GM23248 (cell line): ENCODE results near the gene TMEM121B. TPM values are rescaled to one million over a fixed set of nuclear protein-coding genes. Genes with fewer than 3 reads are reported as not detected.

Experiments used
- DNase-seq: peaks from one replicate; pipeline ENCODE4 v3.0.0-alpha.2; 2015
- H2AFZ ChIP-seq: fragments of 200-600 bp; sonication (generic); 2 replicates; pipeline ENCODE4 v1.6.1; 2016; ENCODE audit warnings: antibody characterized with exemption
- H3F3A ChIP-seq: fragments of 200-600 bp; sonication (generic); 2 replicates; pipeline ENCODE4 v1.6.1; 2016; ENCODE audit warnings: mild to moderate bottlenecking, antibody characterized with exemption, mixed run types; ENCODE audit not compliant: insufficient read depth
- H3K27ac ChIP-seq: fragments of 200-600 bp; sonication (generic); 2 replicates; pipeline ENCODE4 v1.5.1; 2016; ENCODE audit warnings: mild to moderate bottlenecking
- H3K27me3 ChIP-seq: fragments of 200-600 bp; sonication (generic); replicated peaks from 2 replicates; pipeline ENCODE4 v1.6.1; 2016; ENCODE audit warnings: mild to moderate bottlenecking; ENCODE audit not compliant: insufficient read depth
- H3K36me3 ChIP-seq: fragments of 200-600 bp; sonication (generic); 2 replicates; pipeline ENCODE4 v1.6.1; 2016; ENCODE audit warnings: low read depth, mild to moderate bottlenecking
- H3K4me1 ChIP-seq: fragments of 200-600 bp; sonication (generic); 2 replicates; pipeline ENCODE4 v1.6.1; 2016; ENCODE audit warnings: mild to moderate bottlenecking; ENCODE audit not compliant: insufficient read depth
- H3K4me2 ChIP-seq: fragments of 200-600 bp; sonication (generic); one replicate; pipeline ENCODE4 v1.6.1; 2016; ENCODE audit warnings: mild to moderate bottlenecking; ENCODE audit not compliant: unreplicated experiment
- H3K4me3 ChIP-seq: fragments of 200-600 bp; sonication (generic); 2 replicates; pipeline ENCODE4 v1.5.1; 2016; ENCODE audit warnings: mild to moderate bottlenecking
- H3K79me2 ChIP-seq: fragments of 200-600 bp; sonication (generic); 2 replicates; pipeline ENCODE4 v1.6.1; 2016; ENCODE audit warnings: mild to moderate bottlenecking; ENCODE audit not compliant: insufficient read depth
- H3K9ac ChIP-seq: fragments of 200-600 bp; sonication (generic); 2 replicates; pipeline ENCODE4 v1.6.1; 2016; ENCODE audit warnings: mild to moderate bottlenecking
- H3K9me2 ChIP-seq: fragments of 200-600 bp; sonication (generic); 2 replicates; pipeline ENCODE4 v1.6.1; 2016; ENCODE audit warnings: mixed run types, mild to moderate bottlenecking, moderate library complexity; ENCODE audit not compliant: insufficient read depth
- H3K9me3 ChIP-seq: fragments of 200-600 bp; sonication (generic); one replicate; pipeline ENCODE4 v1.6.1; 2017; ENCODE audit warnings: low read depth
- H4K20me1 ChIP-seq: fragments of 200-600 bp; sonication (generic); 2 replicates; pipeline ENCODE4 v1.6.0; 2016; ENCODE audit not compliant: insufficient read depth
- EZH2 ChIP-seq: fragments of 200-600 bp; sonication (generic); IDR thresholded peaks from 2 replicates; pipeline ENCODE4 v1.6.1; 2018; ENCODE audit warnings: antibody characterized with exemption, mild to moderate bottlenecking; ENCODE audit not compliant: insufficient read depth, poor library complexity, severe bottlenecking
- EZH2phosphoT487 ChIP-seq: fragments of 200-600 bp; sonication (generic); IDR thresholded peaks from 2 replicates; pipeline ENCODE4 v1.6.1; 2018; ENCODE audit warnings: antibody characterized with exemption, moderate library complexity, mild to moderate bottlenecking, low read depth; ENCODE audit not compliant: insufficient read depth
- WGBS, 2 experiments: methylation state at CpG; one replicate each; pipeline ENCODE4 v1.1.6; 2015 to 2017; ENCODE audit warnings: low lambda C conversion rate in 2 of 2, low coverage in 1 of 2; ENCODE audit errors: missing lambda C conversion rate in 2 of 2; 5-methylcytosine and 5-hydroxymethylcytosine counted together
- in situ Hi-C: fragments of 300-500 bp; cut with MboI; formaldehyde crosslinking; loops from 2 replicates; pipeline ENCODE4 v1.15.0; 2020
- polyA plus RNA-seq: library from polyadenylated mRNA; unstranded; fragments of >200 nt; fragmentation: Nextera tagmentation; extraction: Ambion mirVana; gene quantifications from 2 replicates; pipeline ENCODE4 v1.2.1, GENCODE V29; 2016
- total RNA-seq: library from RNA; depleted of rRNA; stranded (reverse); fragments of >200 nt; shearing (Covaris generic); gene quantifications from 2 replicates; pipeline ENCODE4 v1.2.3, GENCODE V29; 2014; rRNA removed

Gene TMEM121B
- total RNA-seq (0.11 TPM in 1 of 2 replicates, not detected in the other), polyA plus RNA-seq (not detected in 2 replicates)

DNA sequence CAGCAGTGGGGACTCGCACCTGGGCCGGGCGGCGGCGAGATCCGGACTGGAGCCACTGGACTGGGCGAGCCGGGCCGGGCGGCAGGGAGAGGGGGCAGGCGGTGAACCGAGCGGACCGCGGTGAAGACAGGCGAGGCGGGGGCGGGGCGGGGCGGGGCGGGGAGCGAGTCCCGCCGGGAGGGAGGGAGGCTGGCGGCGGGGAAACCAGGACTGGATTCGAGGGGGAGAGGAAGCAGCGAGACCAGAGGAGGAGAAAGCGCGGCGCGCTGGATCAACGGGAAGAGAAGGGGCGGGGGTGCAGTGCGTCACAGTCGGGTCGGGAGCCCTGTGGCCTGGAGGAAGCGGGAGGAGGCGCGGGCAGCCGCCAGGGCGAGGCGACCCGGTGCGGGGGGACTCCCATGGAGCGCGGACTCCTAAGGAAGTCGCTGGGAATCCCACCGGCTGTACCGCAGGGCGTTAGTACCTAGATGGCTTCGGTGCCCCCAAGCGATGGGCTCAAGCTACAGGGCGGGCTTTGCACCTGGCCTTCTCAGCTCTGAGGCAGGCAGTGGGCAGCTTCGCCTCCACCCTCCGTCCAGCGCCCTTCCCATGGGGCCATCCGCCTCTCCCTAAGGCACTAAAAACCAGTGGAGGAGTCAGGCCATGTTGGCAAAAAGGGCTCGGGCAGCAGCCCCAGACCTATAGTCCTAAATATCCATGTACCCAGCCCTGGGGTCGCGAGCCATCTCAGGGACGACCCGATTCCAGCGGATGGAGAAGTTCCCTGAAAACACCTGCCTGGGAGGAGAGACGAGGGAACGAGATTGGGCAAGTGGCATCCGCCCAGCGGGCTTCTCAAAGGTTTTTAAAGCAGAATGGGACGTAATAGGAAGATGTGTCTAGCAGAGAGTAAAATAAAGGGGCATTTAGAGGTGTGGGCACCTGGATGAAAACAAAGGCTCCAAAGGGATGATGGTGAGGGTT lies at the start of gene TMEM121B:
Gene TMEM121B (minus strand): TSS at position 128 of the 963 bp plus-strand sequence. CDS start 233 bp downstream, outside the sequence.
- Histone ChIP-seq H3K36me3 (no peaks in the 10 kb centered on the region), H3K4me2 (peak within 1 kb of the TSS; percentile 50), H3K27me3 (no peaks in the 10 kb centered on the region; the same call in 1 of the 2 replicates), H3K4me1 (no peaks in the 10 kb centered on the region), H3F3A (no peaks in the 10 kb centered on the region), H2AFZ (no peak within 1 kb of the TSS), H3K9me2 (no peaks in the 10 kb centered on the region), H3K4me3 (peak within 1 kb of the TSS; percentile 60), H3K9ac (no peak within 1 kb of the TSS), H3K27ac (no peak within 1 kb of the TSS), H4K20me1 (no peaks in the 10 kb centered on the region), H3K79me2 (no peaks in the 10 kb centered on the region), H3K9me3 (no peaks in the 10 kb centered on the region)
- in situ Hi-C loops: no loop called here
- DNase-seq: peak; percentile 68
- WGBS, 2 experiments: 5 to 17% methylated on average over 28 to 59 of the region's 69 CpGs
- TF ChIP-seq EZH2 (no peak), EZH2phosphoT487 (no peak)

DNA sequence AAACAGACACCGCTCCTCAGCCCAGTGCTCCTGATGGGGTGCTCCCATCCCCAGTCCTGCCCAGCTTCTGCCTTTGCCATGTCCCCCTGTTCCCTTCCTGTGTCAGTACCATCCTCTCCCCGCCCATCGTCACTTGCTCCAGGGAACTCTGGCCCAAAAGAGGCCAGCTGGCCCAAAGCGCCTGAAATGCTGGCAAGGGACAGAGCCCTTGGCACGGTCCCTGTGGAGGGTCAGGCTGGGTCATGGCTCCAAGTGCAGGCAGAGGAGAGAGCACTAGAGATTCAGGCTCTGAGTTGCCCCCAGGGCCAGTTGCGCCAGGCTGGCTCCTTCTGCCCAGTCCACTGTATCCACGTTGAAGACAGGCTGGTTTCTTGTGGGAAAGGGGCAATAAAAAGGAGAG lies 46.3 kb upstream of the TMEM121B start:
- no peaks in the 10 kb centered on the region for H4K20me1 ChIP-seq
- in situ Hi-C loops: loop anchor here (10.0 kb wide), 1 partner anchor 93 kb away; no protein-coding TSS in a partner anchor
- H3K9me2 ChIP-seq: no peaks in the 10 kb centered on the region
- no peaks in the 10 kb centered on the region for H3K9me3 ChIP-seq
- H3K4me3 ChIP-seq: no peak overlapping the region
- H3F3A ChIP-seq: no peaks in the 10 kb centered on the region
- no peaks in the 10 kb centered on the region for H3K4me1 ChIP-seq
- H3K79me2 ChIP-seq: no peaks in the 10 kb centered on the region
- H3K9ac ChIP-seq: no peak overlapping the region
- no peak for DNase-seq
- no peak overlapping the region for H3K4me2 ChIP-seq
- no peak overlapping the region for H2AFZ ChIP-seq
- 27 to 29% methylated on average over 7 of the region's 7 CpGs for WGBS, 2 experiments
- no peaks in the 10 kb centered on the region for H3K36me3 ChIP-seq
- no peaks in the 10 kb centered on the region for H3K27me3 ChIP-seq
- no peak for TF ChIP-seq EZH2phosphoT487
- TF ChIP-seq EZH2: no peak
- H3K27ac ChIP-seq: no peak overlapping the region

DNA sequence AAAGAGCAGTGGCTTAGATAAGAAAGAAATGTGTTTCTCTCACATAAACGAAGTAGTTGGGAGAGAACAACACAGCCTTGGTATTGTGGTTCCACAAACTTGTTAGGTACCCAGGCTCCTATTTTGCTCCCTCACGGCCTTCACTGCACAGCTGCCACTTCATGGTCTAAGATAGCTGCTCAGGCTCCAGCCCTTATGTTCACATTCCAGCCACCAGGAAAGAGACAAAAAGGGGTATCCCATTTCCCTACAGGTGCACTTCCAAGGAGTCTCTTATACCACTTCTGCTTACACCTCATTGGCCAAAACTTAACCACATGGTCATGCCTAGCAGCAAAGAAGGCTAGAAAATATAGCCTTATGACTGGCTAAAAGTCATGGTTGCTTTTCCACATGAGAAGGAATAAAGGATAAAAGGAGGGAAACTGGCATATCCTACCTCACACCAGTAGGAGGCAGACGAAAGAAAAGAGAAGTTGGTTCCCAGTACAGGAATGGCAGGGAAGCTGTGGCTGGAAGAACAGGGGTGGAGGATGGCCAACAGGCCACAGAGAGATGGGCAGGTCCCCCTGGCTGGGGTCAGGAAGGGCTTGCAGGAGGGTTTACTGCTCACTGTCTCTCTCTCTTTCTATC lies 43.3 kb upstream of the TMEM121B start:
- Histone ChIP-seq H3K27me3 (no peaks in the 10 kb centered on the region), H2AFZ (no peak overlapping the region), H4K20me1 (no peaks in the 10 kb centered on the region), H3F3A (no peaks in the 10 kb centered on the region), H3K79me2 (no peaks in the 10 kb centered on the region), H3K36me3 (no peaks in the 10 kb centered on the region), H3K27ac (no peak overlapping the region), H3K4me3 (no peak overlapping the region), H3K4me2 (no peak overlapping the region), H3K9me3 (no peaks in the 10 kb centered on the region), H3K9me2 (no peaks in the 10 kb centered on the region), H3K4me1 (no peaks in the 10 kb centered on the region), H3K9ac (no peak overlapping the region)
- 81 to 94% methylated on average over 3 of the region's 3 CpGs for WGBS, 2 experiments
- peak; percentile 22 for DNase-seq
- TF ChIP-seq EZH2phosphoT487: no peak
- TF ChIP-seq EZH2: no peak
- in situ Hi-C loops: loop anchor here (10.0 kb wide), 1 partner anchor 90 kb away; no protein-coding TSS in a partner anchor

DNA sequence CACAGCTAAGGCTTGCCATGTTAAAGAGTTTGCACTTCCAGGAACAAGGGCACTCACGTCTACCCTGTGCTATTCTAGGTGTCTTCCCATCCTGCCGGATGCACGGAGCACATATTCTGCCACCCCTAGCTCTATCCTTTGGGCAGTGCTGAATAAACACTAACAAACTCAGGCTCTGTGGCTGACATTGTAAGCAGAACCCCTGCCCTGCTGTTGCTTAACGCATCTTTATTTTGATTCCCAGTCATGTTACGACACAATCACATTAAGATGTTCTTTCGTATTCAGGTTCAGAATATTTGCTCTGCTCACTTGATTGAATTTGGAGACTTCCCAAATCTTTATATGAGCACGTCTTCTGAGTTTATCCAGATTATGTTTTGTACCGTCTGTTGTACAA lies 41.6 kb upstream of the TMEM121B start:
- Histone ChIP-seq H2AFZ (no peak overlapping the region), H3K4me2 (no peak overlapping the region), H3F3A (no peaks in the 10 kb centered on the region), H3K9me2 (no peaks in the 10 kb centered on the region), H3K9me3 (no peaks in the 10 kb centered on the region), H3K4me3 (no peak overlapping the region), H3K27ac (no peak overlapping the region), H3K4me1 (peaks cover 4% of the 10 kb centered on the region; the same call in 1 of the 2 replicates), H4K20me1 (no peaks in the 10 kb centered on the region), H3K27me3 (no peaks in the 10 kb centered on the region), H3K36me3 (no peaks in the 10 kb centered on the region), H3K9ac (no peak overlapping the region), H3K79me2 (peaks cover 6% of the 10 kb centered on the region)
- in situ Hi-C loops: loop anchor here (10.0 kb wide), 1 partner anchor 88 kb away; no protein-coding TSS in a partner anchor
- 94 to 95% methylated on average over 8 of the region's 8 CpGs for WGBS, 2 experiments
- DNase-seq: no peak
- TF ChIP-seq EZH2 (no peak), EZH2phosphoT487 (no peak)
